A549 treated with DMSO at 1 μM for 4 hours (cell line): ENCODE results near the gene PLA2G4B. TPM values are rescaled to one million over a fixed set of nuclear protein-coding genes. Genes with fewer than 3 reads are reported as not detected.

Experiments
- total RNA-seq: library from RNA; stranded (reverse); fragments of 200-300 nt; extraction: Qiagen RNA extraction; gene quantifications from 5 replicates; pipeline ENCODE4 v1.2.3, GENCODE V29; 2022; ENCODE audit warnings: low read depth

The PLA2G4B gene, protein sequence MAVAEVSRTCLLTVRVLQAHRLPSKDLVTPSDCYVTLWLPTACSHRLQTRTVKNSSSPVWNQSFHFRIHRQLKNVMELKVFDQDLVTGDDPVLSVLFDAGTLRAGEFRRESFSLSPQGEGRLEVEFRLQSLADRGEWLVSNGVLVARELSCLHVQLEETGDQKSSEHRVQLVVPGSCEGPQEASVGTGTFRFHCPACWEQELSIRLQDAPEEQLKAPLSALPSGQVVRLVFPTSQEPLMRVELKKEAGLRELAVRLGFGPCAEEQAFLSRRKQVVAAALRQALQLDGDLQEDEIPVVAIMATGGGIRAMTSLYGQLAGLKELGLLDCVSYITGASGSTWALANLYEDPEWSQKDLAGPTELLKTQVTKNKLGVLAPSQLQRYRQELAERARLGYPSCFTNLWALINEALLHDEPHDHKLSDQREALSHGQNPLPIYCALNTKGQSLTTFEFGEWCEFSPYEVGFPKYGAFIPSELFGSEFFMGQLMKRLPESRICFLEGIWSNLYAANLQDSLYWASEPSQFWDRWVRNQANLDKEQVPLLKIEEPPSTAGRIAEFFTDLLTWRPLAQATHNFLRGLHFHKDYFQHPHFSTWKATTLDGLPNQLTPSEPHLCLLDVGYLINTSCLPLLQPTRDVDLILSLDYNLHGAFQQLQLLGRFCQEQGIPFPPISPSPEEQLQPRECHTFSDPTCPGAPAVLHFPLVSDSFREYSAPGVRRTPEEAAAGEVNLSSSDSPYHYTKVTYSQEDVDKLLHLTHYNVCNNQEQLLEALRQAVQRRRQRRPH
- 1.1 to 3.0 TPM (median 2.0 TPM) in 5 replicates for total RNA-seq

DNA sequence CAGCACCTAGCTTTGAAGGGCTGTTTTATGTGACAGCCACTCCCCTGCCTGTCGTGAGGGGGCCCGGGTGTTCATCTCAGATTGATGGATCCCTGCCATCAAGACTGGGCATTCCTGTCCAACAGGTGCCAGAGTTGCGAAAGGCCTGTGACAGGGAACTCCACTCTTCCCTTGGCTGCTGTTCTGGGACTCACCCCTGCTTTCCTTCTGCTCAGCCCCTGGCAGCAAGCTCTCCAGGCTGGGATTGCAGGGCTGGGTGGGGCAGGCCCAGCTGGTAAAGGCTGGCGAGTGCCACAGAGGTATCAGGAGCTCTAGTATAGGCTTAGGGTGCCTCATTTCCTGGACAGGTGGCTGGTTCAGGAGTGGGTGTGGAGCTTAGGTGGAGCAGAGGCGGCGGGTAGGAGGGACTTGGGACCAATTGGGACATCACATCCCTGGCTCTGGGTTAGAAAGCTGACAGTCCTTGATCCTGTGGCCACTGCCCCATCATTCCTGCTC, at the start of gene PLA2G4B:
PLA2G4B (plus strand) TSS at position 448 of the 498 bp plus-strand sequence. CDS start 67 bp downstream, outside the sequence.

GRCh38 chr15:41827880-41828806, 10.5 kb upstream of the PLA2G4B start, which contains the start of gene JMJD7:
TSS of gene JMJD7 (plus strand) at chr15:41828092. CDS start at chr15:41828125, 33 bp downstream.

GRCh38 chr15:41893422-41894250, 55.0 kb downstream of the PLA2G4B start, which contains the start of gene SPTBN5:
TSS of gene SPTBN5 (minus strand) at chr15:41894053. CDS start at chr15:41893497, 556 bp downstream.

Other genes starting within 250 kb of the PLA2G4B start
- gene MGA, start 178.4 kb upstream of the PLA2G4B start, total RNA-seq: 7.6 to 10.0 TPM (median 8.6 TPM) in 5 replicates
- gene MAPKBP1, start 64.4 kb upstream of the PLA2G4B start, total RNA-seq: 4.8 to 6.0 TPM (median 4.8 TPM) in 5 replicates
- gene JMJD7, start 10.8 kb upstream of the PLA2G4B start, total RNA-seq: 2.9 to 4.5 TPM (median 3.6 TPM) in 5 replicates
- 0.25 to 0.39 TPM (median 0.27 TPM) in 5 replicates for gene SPTBN5, start 55.2 kb downstream of the PLA2G4B start, total RNA-seq
- 11.3 to 14.7 TPM (median 12.3 TPM) in 5 replicates for gene EHD4, start 133.7 kb downstream of the PLA2G4B start, total RNA-seq
- gene PLA2G4E, start 182.2 kb downstream of the PLA2G4B start, total RNA-seq: not detected in 5 replicates